ENCODE results near the gene MBD3L2B.
A peak's percentile ranks its signal among the peaks of the same experiment; 100 is the strongest.
"Not testable (repeated sequence)": the region's sequence is repeated elsewhere in the genome, so short reads cannot be mapped to it uniquely, and the experiment has no call there.

MBD3L2B gene

DNA sequence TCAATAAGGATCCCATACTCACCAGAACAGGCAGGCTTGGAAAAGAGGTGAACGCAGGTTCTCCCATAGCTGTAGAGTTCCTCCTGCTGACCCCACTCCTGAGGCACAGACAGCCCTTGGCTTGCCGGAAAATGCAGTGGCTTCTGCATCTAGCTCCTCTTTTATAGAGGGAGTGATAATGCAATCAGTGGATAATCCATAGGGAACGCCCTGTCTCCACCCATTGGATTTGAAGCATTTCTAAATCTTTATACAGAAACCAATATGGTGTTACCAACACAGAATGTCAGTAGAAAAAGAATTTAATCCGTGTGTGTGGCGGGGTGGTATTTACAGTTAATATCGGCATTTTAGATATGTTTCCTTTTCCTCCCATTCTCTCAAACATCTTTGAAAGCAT lies at the start of gene MBD3L2B:
TSS of gene MBD3L2B (minus strand) at position 101 of the 400 bp plus-strand sequence. CDS start at position 67, 34 bp downstream.
- not testable (repeated sequence) for DNase-seq

DNA sequence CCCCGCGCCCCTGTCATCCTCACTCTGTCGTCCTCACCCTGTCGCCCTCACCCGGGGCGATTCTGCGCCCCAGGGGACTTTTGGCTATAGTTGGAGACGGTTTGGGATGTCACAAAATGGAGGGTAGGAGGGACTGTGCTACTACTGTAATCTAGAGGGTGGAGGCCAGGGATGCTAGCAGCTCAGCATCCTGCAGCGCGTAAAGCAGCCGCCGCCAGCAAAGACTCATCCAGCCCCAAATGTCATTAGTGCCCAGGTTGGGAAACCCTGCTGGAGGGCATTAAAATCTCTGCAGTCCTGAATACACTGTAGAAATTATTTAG lies 48.6 kb upstream of the MBD3L2B start:
- DNase-seq = no peak

DNA sequence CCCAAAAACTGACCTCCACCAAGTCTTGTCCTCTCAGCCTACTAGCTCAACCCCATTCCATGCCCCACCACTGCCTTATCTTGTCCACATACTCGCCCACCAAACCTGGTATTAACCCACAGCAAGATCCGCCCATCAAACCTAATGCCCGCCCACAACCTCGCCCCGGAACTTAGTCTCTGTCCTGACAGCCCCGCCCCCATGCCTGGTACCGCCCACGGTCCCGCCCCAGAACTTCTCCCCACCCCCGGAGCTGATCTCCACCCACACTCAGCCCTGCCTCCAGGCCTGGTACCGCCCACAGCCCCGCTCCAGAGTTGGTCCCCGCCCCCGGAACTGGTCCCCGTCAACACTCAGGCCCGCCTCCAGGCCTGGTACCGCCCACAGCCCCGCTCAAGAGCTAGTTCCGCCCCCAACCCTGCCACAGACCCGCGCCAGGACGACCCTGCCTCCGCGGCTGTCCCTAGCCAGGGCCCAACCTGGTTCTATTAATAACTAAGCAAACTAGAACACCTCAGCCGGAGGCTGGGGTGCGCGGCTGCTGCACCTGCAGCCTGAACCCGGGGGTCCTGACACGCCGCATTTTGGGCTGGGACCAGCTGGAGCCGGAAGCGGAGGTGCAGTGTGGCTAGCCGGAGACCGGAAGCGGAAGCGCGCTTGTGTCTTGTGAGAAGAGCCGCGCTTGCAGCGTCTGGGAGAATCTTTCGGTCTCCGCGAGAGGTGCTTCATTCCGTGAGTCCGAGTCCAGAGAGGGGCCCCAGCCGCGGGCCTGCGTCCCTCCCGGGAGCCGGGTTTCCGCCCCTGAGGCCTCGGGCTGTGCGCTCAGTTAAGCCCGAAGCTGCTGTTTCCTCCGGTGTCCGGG lies 48.0 kb upstream of the MBD3L2B start, which contains the start of gene ZNF557:
TSS of gene ZNF557 (plus strand) at position 662 of the 862 bp plus-strand sequence. CDS start 5,372 bp downstream, outside the sequence.
- DNase-seq = peak; percentile 79 to 82

DNA sequence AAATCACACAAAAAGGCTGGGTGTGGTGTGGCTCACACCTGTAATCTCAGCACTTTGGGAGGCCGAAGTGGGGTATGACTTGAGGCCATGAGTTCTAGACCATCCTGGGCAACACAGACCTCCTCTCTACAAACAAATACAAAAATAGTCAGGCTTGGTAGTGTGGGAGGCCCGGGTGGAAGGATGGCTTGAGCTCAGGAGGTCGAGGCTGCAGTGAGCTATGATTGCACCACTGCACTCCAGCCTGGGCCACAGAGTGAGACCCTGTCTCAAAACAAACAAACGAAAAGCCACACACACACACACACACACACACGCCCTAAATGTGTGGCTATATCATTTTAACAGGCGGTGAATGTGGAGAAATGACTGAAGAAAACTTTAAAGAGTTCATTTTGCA lies 47.4 kb upstream of the MBD3L2B start:
- no peak for DNase-seq

DNA sequence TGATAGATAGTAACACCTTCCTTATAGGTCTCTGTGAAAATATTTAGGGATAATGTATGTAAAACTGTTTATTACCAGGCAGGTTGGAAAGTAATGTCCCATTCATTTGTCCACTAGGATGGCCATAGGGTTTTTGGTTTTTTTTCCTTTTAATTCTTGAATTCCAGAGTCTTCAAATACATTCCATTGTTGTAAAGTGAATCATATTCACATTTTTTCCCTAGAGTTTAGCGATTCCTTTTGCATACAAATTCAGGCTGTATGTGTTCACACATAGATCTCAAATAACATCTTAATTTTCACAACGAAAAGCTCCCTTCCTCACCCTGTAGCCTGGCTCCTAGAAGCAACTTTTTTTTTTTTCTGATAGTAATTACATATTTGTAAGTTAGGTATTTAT lies 46.5 kb upstream of the MBD3L2B start:
- no peak for DNase-seq

DNA sequence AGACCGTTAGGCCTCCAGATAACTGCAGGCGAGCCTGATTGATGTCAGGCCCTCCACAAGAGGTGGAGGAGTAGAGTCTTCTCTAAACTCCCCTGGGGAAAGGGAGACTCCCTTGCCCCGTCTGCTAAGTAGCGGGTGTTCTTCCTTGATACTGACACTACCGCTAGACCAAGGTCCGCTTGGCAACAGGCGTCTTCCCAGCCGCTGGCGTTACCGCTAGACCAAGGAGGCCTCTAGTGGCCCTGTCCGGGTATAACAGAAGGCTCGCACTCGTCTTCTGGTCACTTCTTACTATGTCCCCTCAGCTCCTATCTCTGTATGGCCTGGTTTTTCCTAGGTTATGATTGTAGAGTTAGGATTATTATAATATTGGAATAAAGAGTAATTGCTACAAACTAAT lies 45.9 kb upstream of the MBD3L2B start:
- not testable (repeated sequence) for DNase-seq

DNA sequence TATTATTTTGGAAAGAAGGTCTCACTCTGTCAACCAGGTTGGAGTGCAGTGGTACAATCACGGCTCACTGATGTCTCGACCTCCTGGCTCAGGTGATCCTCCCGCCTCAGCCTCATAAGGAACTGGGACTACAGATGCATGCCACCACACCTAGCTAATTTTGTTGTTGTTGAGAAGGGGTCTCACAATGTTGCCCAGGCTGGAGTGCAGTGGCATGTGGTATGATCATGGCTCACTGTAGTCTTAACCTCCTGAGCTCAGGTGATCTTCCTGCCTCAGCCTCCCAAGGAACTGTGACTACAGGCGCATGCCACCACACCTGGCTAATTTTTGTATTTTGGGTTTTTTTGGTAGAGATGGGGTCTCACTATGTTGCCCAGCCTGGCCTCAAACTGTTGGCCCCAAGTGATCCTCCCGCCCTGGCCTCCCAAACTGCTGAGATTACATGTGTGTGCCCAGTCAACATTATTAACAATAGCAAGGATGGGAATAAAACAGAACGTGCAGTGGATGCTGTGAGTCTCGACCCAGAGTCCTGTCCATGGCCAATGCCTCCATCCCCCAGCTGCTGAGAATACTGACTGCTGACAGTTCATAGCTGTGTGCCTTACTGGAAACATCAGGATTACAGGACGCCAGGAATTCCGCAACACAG lies 42.7 kb upstream of the MBD3L2B start:
- DNase-seq = no peak

DNA sequence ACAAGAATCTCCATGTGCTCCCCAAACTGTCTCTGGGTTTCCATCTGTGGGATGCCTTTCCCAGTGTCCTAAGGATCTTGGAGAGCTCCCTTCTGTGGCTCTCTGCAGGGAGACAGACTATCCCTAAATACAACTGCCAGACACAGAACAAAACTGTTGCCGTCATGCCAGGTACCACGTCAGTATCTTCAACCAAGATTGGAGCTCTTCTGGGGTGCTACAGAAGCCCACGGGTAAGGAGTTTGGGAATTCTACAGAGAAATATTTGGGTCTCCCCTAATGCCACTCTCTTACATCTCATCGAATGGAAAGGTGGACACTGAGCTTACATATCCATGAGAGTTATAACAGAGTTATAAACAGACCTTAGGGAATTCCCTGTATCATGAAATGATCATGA lies 42.1 kb upstream of the MBD3L2B start:
- no peak for DNase-seq

DNA sequence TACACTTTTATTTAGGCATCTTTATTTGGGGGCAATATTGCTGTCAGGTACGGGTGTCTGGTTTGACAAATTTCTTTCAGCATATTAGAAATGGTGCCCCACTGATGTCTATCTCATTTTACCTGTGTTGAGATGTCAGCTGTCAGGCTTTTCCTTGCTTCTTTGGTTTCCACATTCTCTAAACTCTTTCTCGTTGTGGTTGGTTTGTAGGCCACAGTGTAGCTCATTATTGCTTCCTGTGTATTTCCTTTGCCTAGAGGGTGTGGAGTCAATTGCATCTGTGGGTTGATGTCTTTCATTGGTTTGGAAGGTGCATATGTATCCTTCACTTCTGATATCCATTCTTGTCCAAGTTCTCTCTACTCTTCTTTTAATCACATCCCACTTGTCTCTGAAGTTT lies 38.7 kb upstream of the MBD3L2B start:
- not testable (repeated sequence) for DNase-seq

DNA sequence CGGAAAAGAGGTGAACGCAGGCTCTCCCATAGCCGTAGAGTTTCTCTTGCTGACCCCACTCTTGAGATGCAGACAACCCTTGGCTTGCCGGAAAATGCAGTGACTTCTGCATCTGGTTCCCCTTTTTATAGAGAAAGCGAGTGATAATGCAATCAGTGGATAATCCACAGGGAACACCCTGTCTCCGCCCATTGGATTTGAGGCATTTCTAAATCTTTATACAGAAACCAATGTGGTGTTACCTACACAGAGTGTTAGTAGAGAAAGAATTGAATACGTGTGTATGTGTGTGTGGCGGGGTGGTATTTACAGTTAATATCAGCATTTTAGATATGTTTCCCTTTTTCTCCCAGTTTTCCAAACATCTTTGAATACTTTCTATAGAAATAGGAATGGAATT lies 37.3 kb upstream of the MBD3L2B start, which contains the start of gene MBD3L3:
TSS of gene MBD3L3 (minus strand) at position 101 of the 400 bp plus-strand sequence. CDS start at position 30, 71 bp downstream.
- not testable (repeated sequence) for DNase-seq

DNA sequence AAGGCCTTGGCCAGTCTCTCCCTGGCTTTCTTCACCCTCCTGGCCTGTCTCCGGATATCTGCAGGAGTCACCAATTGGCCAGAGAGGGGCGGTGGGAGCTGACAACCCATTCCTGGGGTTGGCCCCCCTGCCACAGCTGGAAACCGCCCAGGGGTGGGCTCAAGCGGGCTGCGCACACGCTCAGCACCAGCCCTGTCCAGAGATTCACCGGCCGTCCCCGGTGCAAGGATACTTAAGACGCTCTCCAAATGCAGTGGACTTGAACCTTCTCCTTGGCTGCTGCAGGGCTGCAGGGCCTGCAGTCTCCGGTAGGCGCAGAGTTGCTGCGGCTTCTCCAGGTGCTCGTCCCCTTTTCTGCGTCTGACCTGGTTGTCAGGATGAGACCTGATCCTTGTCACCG lies 35.1 kb upstream of the MBD3L2B start:
- not testable (repeated sequence) for DNase-seq

DNA sequence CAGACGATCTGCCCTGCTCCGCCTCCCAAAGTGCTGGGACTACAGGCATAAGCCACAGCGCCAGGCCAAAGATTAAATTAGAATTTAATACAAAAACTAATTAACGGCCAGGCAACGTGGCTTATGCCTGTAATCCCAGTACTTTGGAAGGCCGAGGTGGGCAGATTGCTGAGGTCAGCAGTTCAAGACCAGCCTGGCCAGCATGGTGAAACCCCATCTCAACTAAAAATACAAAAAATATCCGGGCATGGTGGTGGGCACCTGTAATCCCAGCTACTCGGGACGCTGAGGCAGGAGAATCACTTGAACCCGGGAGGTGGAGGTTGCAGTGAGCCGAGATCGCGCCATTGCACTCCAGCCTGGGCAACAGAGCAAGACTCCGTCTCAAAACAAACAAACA lies 34.4 kb upstream of the MBD3L2B start:
- DNase-seq = not testable (repeated sequence)

DNA sequence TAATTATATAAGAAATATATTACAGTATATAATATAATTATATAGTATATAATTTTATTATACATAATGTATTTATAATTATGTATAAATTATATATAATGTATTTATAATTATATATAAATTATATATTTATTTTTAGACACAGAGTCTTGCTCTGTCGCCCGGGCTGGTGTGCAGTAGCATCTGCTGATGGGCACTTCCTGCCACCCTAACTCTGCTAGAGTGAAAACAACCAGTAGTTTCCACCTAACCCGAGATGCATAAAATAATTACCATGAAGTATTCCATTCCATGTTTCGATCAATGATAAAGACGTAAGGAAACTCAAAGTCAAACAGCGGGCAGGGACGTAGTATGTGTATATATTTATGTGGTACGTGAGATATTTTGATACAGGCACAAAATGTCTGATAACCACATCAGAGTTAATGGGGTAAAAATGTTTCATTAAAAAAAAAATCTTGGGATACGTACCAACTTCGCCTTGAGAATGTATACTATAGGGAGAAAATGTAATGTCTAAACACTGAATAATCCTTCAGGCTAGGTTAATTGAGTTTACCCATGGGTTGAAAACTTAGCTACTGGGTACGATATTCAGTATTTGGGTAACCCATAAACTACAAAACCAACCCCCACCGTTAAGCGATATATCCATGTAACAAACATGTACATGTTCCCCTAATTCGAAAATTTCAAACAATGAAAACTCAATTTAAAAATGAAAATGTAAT lies 33.6 kb upstream of the MBD3L2B start:
- DNase-seq = not testable (repeated sequence)

DNA sequence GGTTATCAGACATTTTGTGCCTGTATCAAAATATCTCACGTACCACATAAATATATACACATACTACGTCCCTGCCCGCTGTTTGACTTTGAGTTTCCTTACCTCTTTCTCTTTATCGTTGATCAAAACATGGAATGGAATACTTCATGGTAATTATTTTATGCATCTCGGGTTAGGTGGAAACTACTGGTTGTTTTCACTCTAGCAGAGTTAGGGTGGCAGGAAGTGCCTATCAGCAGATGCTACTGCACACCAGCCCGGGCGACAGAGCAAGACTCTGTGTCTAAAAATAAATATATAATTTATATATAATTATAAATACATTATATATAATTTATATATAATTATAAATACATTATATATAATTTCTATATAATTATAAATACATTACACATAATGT lies 31.7 kb upstream of the MBD3L2B start:
- not testable (repeated sequence) for DNase-seq

DNA sequence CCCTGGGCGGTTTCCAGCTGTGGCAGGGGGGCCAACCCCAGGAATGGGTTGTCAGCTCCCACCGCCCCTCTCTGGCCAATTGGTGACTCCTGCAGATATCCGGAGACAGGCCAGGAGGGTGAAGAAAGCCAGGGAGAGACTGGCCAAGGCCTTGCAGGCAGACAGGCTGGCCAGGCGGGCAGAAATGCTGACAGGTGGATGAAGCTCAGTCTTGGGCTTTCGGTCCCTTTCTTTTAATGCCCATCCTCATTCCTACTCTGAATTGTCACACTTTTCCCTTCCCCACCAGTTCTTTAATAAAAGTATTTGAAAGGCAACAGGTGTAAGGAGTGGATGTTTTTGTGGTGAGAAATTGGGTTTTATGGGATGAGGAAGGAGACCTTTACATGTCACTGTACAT lies 30.2 kb upstream of the MBD3L2B start:
- DNase-seq = not testable (repeated sequence)

DNA sequence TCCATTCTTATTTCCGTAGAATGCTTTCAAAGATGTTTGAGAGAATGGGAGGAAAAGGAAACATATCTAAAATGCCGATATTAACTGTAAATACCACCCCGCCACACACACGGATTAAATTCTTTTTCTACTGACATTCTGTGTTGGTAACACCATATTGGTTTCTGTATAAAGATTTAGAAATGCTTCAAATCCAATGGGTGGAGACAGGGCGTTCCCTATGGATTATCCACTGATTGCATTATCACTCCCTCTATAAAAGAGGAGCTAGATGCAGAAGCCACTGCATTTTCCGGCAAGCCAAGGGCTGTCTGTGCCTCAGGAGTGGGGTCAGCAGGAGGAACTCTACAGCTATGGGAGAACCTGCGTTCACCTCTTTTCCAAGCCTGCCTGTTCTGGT lies 27.8 kb upstream of the MBD3L2B start, which contains the start of gene MBD3L2:
TSS of gene MBD3L2 (plus strand) at position 301 of the 400 bp plus-strand sequence. CDS start at position 354, 53 bp downstream.
- DNase-seq = not testable (repeated sequence)

DNA sequence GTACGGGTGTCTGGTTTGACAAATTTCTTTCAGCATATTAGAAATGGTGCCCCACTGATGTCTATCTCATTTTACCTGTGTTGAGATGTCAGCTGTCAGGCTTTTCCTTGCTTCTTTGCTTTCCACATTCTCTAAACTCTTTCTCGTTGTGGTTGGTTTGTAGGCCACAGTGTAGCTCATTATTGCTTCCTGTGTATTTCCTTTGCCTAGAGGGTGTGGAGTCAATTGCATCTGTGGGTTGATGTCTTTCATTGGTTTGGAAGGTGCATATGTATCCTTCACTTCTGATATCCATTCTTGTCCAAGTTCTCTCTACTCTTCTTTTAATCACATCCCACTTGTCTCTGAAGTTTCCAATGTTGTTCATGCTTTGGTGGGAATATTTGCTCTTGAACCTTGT lies 20.3 kb upstream of the MBD3L2B start:
- not testable (repeated sequence) for DNase-seq

DNA sequence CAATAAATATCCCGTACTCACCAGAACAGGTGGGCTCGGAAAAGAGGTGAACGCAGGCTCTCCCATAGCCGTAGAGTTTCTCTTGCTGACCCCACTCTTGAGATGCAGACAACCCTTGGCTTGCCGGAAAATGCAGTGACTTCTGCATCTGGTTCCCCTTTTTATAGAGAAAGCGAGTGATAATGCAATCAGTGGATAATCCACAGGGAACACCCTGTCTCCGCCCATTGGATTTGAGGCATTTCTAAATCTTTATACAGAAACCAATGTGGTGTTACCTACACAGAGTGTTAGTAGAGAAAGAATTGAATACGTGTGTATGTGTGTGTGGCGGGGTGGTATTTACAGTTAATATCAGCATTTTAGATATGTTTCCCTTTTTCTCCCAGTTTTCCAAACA lies 18.8 kb upstream of the MBD3L2B start, which contains the start of gene MBD3L4:
TSS of gene MBD3L4 (minus strand) at position 101 of the 400 bp plus-strand sequence. CDS start at position 66, 35 bp downstream.
- DNase-seq = not testable (repeated sequence)

DNA sequence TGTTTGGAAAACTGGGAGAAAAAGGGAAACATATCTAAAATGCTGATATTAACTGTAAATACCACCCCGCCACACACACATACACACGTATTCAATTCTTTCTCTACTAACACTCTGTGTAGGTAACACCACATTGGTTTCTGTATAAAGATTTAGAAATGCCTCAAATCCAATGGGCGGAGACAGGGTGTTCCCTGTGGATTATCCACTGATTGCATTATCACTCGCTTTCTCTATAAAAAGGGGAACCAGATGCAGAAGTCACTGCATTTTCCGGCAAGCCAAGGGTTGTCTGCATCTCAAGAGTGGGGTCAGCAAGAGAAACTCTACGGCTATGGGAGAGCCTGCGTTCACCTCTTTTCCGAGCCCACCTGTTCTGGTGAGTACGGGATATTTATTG lies 9.0 kb upstream of the MBD3L2B start, which contains the start of gene MBD3L5:
TSS of gene MBD3L5 (plus strand) at position 301 of the 400 bp plus-strand sequence. CDS start at position 335, 34 bp downstream.
- not testable (repeated sequence) for DNase-seq

DNA sequence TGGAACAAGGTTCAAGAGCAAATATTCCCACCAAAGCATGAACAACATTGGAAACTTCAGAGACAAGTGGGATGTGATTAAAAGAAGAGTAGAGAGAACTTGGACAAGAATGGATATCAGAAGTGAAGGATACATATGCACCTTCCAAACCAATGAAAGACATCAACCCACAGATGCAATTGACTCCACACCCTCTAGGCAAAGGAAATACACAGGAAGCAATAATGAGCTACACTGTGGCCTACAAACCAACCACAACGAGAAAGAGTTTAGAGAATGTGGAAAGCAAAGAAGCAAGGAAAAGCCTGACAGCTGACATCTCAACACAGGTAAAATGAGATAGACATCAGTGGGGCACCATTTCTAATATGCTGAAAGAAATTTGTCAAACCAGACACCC lies 7.6 kb upstream of the MBD3L2B start:
- not testable (repeated sequence) for DNase-seq

DNA sequence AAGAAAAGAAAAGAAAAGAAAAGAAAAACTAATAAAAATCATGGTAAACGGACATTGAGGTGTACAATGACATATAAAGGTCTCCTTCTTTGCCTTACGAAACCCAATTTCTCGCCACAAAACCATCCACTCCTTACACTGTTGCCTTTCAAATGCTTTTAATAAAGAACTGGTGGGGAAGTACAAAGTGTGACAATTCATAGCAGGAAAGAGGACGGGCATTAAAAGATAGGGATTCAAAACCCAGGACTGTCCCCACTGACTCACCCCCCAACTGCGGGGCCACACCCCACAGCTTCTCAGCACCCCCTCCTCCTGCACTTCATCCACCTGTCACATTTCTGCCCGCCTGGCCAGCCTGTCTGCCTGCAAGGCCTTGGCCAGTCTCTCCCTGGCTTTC lies 2.4 kb downstream of the MBD3L2B start:
- no peak for DNase-seq

DNA sequence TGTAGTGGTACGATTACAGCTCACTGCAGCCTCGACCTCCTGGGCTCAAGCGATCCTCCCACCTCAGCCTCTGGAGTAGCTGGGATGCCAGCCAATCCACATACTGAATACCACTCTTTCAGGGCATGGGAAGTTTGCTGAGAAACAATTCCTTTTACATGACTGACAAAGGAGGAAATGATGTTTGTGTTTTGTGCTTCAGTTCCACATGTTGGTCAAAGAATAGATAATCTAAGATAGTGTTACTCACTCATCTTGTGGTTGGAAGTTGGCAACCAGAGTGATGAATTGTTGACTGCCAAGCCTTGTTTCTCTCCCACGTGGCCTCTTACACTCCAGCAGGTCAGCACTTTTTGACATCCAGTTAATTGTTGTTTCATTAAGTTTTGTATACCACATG lies 7.6 kb downstream of the MBD3L2B start:
- DNase-seq = no peak

All from NCI-H187 (cell line).